ENCODE results near the gene HSPA13. TPM values are rescaled to one million over a fixed set of nuclear protein-coding genes. Genes with fewer than 3 reads are reported as not detected.
"Not testable (repeated sequence)": the region's sequence is repeated elsewhere in the genome, so short reads cannot be mapped to it uniquely, and the experiment has no call there.

The HSPA13 gene
- total RNA-seq, 6 experiments from 2014 or later: 7.2 to 17.0 (median 9.2) TPM

DNA sequence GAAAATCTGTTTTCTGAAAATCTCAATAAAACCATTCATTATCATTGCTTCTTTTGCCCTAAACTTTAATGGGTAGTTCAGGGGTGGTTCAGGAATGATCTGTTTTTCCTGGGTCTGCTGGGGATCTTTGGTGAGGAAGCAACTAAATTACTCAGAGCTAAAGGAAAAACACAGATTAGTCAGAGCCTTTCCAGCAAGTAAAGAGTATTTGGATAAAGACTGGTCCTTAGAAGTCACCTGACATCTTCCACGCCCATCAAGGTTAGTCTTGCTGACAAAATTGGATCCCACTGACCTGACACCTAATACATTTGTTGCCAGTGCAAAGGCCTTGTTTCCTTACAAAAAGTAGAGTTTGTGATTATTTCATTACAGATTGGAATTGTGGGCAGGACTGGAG lies 24.2 kb downstream of the HSPA13 start:
- Histone ChIP-seq H3K4me1 (no peaks in the 10 kb centered on the region), H3K36me3 (no peaks in the 10 kb centered on the region), H3K27me3 (no peaks in the 10 kb centered on the region), H3K9me3 (no peaks in the 10 kb centered on the region), H3K27ac (no peak overlapping the region), H3K4me3 (no peak overlapping the region)
- 18% methylated on average over 1 of the region's 1 CpG for WGBS (ENCODE audit: insufficient coverage, low coverage, low lambda C conversion rate, missing lambda C conversion rate)
- TF ChIP-seq POLR2A (IDR thresholded peaks at IDR 0.05) (no peak), CTCF (IDR thresholded peaks at IDR 0.05) (no peak)
- ATAC-seq: no peak
- DNase-seq: no peak
- intact Hi-C loops (cut with DNase I): no loop called here

DNA sequence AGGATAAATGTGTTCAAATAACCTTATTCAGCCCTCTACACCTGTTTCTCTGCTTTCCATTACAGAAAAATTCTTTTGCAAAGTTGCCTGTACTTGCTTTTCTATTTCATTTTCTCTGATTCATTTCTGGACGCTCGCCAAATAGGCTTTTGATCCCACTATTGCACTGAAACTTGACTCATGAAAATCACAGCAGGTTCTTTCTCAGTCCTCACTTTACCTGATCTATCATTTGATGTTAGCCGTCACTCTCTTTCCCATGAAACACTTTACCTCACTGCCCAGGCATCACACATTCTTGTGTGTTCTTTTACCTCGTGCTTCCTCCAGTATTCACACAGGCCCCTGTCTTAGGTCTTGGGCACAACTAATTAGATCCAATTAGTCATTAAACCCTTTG lies 26.2 kb downstream of the HSPA13 start:
- DNase-seq (no peak), ATAC-seq (no peak)
- Histone ChIP-seq H3K4me1 (no peaks in the 10 kb centered on the region), H3K27ac (no peak overlapping the region), H3K9me3 (no peaks in the 10 kb centered on the region), H3K36me3 (no peaks in the 10 kb centered on the region), H3K4me3 (no peak overlapping the region), H3K27me3 (no peaks in the 10 kb centered on the region)
- TF ChIP-seq CTCF (IDR thresholded peaks at IDR 0.05) (no peak), POLR2A (IDR thresholded peaks at IDR 0.05) (no peak)
- WGBS (ENCODE audit: insufficient coverage, low coverage, low lambda C conversion rate, missing lambda C conversion rate): 46% methylated on average over 4 of the region's 4 CpGs
- intact Hi-C loops (cut with DNase I): no loop called here

- Histone ChIP-seq H3K27me3 (no peaks in the 10 kb centered on the region), H3K9me3 (no peaks in the 10 kb centered on the region), H3K4me3 (no peak overlapping the region), H3K27ac (no peak overlapping the region), H3K36me3 (no peaks in the 10 kb centered on the region), H3K4me1 (no peaks in the 10 kb centered on the region)
- no peak for DNase-seq
- no peak for TF ChIP-seq POLR2A (IDR thresholded peaks at IDR 0.05)
- TF ChIP-seq CTCF (IDR thresholded peaks at IDR 0.05): no peak
- intact Hi-C loops (cut with DNase I): no loop called here
- no peak for ATAC-seq
Observed at GRCh38 chr21:14354515-14354914, 28.4 kb downstream of the HSPA13 start.

DNA sequence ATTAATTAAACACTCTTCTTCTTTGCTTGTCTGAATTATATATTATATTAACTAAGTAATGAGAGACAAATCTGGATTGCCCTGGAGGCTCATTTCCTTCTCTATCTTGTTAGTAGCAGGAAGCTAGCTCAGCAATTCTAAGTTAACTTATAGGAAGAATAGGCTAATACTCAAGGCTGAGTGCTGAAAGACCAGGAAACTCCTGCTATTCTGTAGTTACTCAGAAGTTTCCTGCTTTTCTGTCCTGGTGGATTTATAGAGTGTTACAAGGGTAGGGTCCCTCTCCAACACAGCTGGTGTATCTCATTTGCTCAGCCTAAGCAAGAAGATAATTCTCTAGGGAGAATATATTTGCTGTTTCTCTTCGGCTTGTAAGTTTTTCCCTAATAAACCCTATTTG lies 29.2 kb downstream of the HSPA13 start:
- TF ChIP-seq CTCF (IDR thresholded peaks at IDR 0.05): no peak
- TF ChIP-seq POLR2A (IDR thresholded peaks at IDR 0.05): no peak
- no peak overlapping the region for H3K27ac ChIP-seq
- H3K4me1 ChIP-seq: no peaks in the 10 kb centered on the region
- no peak for ATAC-seq
- intact Hi-C loops (cut with DNase I): no loop called here
- no peaks in the 10 kb centered on the region for H3K9me3 ChIP-seq
- no peaks in the 10 kb centered on the region for H3K36me3 ChIP-seq
- H3K4me3 ChIP-seq: no peak overlapping the region
- WGBS (ENCODE audit: insufficient coverage, low coverage, low lambda C conversion rate, missing lambda C conversion rate): 71% methylated on average over 1 of the region's 1 CpG
- DNase-seq: no peak
- no peaks in the 10 kb centered on the region for H3K27me3 ChIP-seq

DNA sequence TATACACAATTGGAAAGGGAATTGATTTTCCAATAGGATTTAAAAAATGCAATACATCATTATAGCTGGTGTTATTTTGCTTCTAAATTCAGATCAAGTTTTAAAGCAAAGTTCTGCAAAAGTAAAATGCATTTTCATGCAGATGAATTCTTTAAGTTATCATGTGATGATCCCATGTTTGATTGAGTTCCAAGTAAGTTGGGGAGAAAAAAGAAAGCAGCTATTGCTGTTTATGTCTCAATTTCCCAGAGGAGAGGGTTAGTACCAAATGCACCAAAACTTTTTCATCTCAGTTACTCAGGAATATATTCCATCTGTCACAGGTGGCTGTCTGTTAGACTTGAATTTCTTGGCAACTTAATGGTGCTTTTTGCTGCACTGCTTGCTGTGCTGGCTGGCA lies 29.7 kb downstream of the HSPA13 start:
- intact Hi-C loops (cut with DNase I): no loop called here
- no peak overlapping the region for H3K4me3 ChIP-seq
- TF ChIP-seq POLR2A (IDR thresholded peaks at IDR 0.05) (no peak), CTCF (IDR thresholded peaks at IDR 0.05) (no peak)
- no peaks in the 10 kb centered on the region for H3K9me3 ChIP-seq
- H3K27me3 ChIP-seq: no peaks in the 10 kb centered on the region
- no peaks in the 10 kb centered on the region for H3K36me3 ChIP-seq
- no peak for ATAC-seq
- H3K27ac ChIP-seq: no peak overlapping the region
- DNase-seq: no peak
- H3K4me1 ChIP-seq: no peaks in the 10 kb centered on the region

GRCh38 chr21:14327346-14327745 lies 55.6 kb downstream of the HSPA13 start:
- H3K4me1 ChIP-seq; ATAC-seq; H3K4me3 ChIP-seq; H3K27ac ChIP-seq; intact Hi-C loops (cut with DNase I); H3K27me3 ChIP-seq; H3K36me3 ChIP-seq; H3K9me3 ChIP-seq; DNase-seq: not testable (repeated sequence)
- WGBS (ENCODE audit: insufficient coverage, low coverage, low lambda C conversion rate, missing lambda C conversion rate): no CpG with 5 or more reads among the region's 2 CpGs

Measured in right lobe of liver (tissue), 6 donors.